ENCODE results near the gene UGT3A2. TPM values are rescaled to one million over a fixed set of nuclear protein-coding genes. Genes with fewer than 3 reads are reported as not detected.
"Not testable (repeated sequence)": the region's sequence is repeated elsewhere in the genome, so short reads cannot be mapped to it uniquely, and the experiment has no call there.

UGT3A2 gene
- total RNA-seq, 1 experiment from 2014 or later, result 1.1 TPM

- peak; percentile 21 for DNase-seq (ENCODE audit: low read depth)
These were observed 12.0 kb downstream of the UGT3A2 start for GRCh38 chr5:36054647-36055046.

DNA sequence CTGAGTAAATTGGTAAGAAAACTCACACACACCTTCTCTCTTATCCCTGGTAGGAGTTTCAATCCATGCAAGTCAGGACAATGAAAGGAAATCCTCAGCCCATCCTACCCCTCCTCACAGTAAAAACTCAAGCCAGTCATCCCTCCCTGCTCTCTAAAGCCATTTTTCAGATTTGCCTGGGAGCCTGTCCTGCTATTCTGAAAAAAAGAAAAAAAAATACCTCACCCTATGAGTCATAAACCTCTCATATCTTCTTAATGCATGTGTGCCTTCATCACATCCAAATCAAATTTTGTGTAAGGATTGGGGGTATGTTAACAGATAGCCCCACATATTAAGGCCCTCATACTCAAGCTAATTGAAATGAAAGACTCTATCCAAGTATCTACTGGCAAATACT lies 14.1 kb downstream of the UGT3A2 start:
- no peak for DNase-seq (ENCODE audit: low read depth)

- DNase-seq (ENCODE audit: low read depth), result no peak
These were observed 16.7 kb downstream of the UGT3A2 start for GRCh38 chr5:36049949-36050348.

DNA sequence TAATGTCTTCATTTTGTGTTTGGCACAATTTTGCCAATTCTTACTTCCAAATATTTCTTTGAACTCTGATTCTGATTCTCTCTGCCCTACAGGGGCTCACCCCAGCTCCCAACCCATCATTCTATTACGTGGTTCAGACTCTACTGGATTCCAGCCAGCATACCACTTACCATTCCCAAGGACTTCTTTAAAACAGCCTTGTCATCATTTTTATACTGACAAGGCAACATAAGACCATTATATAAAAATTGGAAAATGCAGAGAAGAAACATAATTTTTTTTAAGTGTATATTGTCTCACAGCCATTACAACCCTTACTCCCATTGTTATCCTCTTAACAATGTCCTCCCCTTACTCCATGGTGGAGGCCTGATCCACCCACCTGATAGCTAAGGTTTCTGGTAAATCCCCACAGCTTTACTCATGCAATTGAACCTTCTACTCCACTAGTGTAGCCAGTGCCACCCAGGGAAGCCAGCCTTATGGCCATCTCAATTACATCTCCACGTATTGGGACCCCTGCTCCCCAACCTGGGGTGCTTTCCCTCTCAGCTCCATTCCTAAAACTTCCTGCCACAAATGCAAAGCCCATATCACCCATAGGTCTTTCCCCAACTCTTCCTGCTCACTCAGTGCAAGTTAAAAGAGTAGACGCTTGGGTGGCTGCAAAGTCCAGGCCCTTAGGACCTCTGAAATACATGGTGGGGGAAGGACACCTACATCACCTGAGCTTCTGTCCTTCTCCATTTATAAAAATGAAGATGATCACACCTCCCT lies 19.1 kb downstream of the UGT3A2 start:
- no peak for DNase-seq (ENCODE audit: low read depth)

DNA sequence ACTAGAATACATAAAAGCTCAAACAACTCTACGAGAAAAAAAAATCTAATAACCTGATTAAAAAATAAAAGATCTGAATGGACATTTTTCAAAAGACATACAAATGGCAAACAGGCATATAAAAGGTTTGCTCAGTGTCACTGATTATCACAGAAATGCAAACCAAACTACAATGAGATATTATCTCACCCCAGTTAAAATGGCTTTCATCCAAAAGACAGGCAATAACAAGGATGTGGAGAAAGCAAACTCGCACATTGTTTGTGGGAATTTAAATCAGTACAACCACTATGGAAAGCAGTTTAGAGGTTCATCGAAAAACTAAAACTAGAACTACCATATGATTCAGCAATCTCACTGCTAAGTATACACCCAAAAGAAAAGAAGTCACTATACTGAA lies 20.8 kb downstream of the UGT3A2 start:
- DNase-seq (ENCODE audit: low read depth), result no peak

DNA sequence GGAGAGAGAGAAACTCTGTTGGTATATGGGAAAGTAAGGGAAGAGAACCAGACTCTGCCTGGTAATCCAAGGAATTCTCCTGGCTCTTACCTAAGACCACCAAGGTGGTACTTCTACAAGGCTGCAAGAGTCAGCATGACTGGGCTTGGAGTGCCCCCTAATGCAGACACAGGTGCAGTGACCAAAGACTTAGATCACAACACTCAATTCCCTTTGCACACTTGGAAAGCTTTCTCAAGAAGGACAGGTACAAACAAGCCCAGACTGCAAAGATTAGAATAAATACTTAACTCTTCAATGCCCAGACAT lies 25.2 kb downstream of the UGT3A2 start:
- DNase-seq (ENCODE audit: low read depth), result no peak

- DNase-seq (ENCODE audit: low read depth), result no peak
These were observed 25.8 kb downstream of the UGT3A2 start for GRCh38 chr5:36040651-36041536.

- DNase-seq (ENCODE audit: low read depth), result no peak
These were observed 31.0 kb downstream of the UGT3A2 start for GRCh38 chr5:36035696-36036095.

GRCh38 chr5:36034536-36035134 lies 32.0 kb downstream of the UGT3A2 start:
- DNase-seq (ENCODE audit: low read depth), result not testable (repeated sequence)

GRCh38 chr5:36033486-36033885 lies 33.2 kb downstream of the UGT3A2 start:
- DNase-seq (ENCODE audit: low read depth), result no peak

DNA sequence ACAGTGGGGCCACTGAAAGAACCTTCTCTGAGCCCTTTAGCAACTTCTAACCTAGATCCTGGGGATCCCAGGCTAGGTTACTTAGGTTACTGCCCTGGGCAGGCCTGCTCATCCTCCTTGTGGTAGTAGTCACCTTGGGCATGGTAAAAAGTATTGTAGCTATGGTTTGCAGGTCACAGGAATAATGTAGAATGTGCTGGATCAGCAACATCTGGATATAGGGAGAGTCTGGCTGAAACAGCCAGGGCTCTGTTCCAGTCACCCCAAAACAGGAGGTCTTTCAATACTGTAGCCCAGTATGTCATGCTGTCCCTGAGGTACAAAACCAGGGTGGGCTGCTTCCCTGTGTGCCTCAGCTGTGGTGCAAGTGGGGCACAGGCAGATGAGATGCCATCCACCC lies 33.6 kb downstream of the UGT3A2 start:
- DNase-seq (ENCODE audit: low read depth), result no peak

DNA sequence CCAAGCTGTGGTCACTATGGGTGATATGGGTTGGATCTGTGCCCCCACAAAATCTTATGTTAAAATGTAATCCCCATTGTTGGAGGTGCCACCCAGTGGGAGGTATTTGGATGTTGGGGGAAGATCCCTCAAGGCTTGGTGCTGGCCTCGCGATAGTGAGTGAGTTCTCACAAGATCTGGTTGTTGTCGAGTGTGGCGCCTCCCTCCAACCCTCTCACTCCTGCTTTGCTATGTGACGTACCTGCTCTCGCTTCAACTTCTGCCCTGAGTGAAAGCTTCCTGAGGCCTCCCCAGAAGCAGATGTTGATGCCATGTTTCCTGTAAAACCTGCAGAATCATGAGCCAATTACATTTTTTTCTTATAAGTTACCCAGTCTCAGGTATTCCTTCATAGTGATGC lies 35.5 kb downstream of the UGT3A2 start:
- DNase-seq (ENCODE audit: low read depth), result no peak

DNA sequence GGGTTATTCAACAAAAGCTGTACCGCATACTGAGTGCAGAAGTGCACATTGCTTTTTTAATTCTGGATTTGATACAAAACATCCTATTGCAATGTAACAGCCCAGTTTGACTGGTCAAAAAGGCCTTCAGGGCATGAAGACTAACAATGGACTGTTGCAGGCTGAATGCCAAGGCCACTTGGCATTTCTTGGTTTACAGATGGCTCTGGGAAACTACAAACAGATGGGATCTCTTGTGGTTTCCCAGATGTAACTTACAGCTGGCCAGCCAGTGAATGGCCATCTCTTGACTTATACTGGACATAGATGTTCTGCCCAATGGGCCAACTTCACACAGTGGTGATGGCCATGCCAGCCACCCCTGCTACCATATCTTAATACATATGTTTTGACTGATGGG lies 36.8 kb downstream of the UGT3A2 start:
- DNase-seq (ENCODE audit: low read depth), result no peak

- no peak for DNase-seq (ENCODE audit: low read depth)
These were observed 37.7 kb downstream of the UGT3A2 start for GRCh38 chr5:36028816-36029465.

GRCh38 chr5:36027711-36028110 lies 39.0 kb downstream of the UGT3A2 start:
- DNase-seq (ENCODE audit: low read depth), result no peak

DNA sequence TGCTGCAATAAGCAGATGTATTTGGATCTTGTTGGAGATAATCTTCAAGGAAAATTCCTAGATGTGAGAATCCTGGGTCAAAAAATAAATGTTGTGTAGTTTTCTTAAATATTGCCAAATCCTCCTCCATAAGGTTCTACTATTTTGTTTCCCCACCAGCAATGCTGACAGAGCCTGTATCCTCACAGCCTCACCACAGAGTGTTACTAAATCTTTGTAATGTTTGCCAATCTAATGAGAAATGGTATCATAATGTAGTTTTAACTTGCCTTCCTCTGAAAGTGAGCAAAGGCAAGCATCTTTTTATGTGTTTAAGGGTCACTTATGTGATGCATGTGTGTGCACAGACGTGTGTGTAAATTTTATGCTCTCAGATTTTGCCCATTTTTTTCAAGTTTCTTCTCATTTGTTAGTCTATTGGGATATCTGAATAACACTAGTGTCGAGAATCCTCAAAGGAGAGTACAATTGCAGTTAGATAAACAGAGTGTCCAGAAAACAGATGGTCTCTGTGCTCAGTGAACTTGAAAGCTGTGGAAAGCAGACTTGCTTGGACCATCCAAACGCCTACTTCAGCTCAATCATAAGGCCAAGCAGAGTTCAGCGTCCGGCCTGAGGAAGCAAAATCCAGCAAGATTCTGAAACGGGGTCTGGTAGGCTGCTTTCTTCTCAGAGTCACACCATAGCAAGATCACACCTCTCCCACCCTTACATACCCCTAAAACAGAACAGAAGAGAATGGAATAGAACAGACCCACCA lies 39.8 kb downstream of the UGT3A2 start:
- DNase-seq (ENCODE audit: low read depth), result no peak

DNA sequence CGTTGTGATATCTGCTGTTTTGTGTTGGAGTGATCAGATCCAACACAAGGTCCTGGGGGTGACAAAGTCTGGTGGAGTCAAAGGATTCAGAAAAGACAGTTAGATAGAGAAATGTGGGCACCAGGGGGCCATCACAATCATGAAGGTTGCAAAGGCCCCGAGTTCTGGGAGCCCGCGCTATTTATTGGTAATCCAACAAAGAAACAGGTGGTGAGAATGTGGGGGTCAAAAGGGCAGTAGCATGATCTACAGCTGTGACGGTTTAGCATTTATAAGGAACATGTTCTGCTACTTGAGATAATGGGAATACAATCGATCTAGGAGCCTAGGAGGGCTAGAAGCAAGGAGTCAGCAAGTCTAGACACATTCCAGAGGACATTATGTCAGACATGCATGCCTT lies 44.4 kb downstream of the UGT3A2 start:
- not testable (repeated sequence) for DNase-seq (ENCODE audit: low read depth)

DNA sequence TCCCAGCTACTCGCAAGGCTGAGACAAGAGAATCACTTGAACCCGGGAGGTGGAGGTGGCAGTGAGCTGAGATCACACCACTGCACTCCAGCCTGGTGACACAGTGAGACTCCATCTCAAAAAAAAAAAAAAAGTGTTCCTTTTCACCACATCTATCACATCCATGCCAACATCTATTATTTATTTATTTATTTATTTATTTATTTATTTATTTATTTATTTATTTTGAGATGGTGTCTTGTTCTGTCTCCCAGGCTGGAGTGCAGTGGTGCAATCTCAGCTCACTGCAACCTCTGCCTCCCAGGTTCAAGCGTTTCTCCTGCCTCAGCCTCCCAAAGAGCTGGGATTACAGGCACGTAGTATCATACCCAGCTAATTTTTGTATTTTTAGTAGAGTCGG lies 47.1 kb downstream of the UGT3A2 start:
- DNase-seq (ENCODE audit: low read depth), result not testable (repeated sequence)

GRCh38 chr5:36017622-36018021 lies 49.1 kb downstream of the UGT3A2 start:
- DNase-seq (ENCODE audit: low read depth), result no peak

DNA sequence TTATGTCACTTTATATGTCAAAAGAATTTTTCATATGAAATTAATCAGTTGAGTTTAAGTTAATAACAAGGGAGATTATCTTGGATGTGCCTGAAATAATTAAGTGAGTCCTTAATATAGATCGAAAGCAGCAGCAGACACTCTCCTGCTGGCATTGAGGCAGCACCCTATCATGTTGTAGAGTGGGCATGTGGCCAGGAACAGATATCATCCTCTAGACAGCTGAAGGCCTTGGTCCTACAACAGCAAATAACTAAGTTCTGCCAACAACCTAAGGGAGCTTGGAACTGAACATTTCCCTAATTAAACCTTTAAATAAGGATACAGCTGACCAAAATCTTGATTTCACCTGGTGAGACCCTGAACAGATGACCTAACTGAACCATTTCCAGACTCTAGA lies 49.7 kb downstream of the UGT3A2 start:
- no peak for DNase-seq (ENCODE audit: low read depth)

DNA sequence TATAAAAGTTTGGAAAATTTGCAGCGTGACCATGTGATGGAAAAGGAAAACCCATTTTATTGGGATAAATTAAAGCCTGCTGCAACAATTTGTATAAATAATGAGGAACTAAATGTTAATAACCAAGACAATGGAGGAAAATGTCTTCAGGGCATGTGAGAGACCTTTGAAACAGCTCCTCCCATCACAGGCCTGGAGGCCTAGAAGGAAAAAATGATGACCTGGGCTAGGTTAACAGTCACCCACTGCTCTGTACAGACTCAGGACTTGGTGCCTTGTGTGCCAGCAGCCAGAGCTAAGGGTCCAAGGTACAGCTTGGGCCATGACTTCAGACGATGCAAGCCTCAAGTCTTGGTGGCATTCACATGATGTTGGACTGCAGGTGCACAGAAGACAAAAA lies 53.5 kb downstream of the UGT3A2 start:
- DNase-seq (ENCODE audit: low read depth), result no peak
